ENCODE data around the gene DLGAP3. TPM values are rescaled to one million over a fixed set of nuclear protein-coding genes. Genes with fewer than 3 reads are reported as not detected.

DLGAP3 gene, protein sequence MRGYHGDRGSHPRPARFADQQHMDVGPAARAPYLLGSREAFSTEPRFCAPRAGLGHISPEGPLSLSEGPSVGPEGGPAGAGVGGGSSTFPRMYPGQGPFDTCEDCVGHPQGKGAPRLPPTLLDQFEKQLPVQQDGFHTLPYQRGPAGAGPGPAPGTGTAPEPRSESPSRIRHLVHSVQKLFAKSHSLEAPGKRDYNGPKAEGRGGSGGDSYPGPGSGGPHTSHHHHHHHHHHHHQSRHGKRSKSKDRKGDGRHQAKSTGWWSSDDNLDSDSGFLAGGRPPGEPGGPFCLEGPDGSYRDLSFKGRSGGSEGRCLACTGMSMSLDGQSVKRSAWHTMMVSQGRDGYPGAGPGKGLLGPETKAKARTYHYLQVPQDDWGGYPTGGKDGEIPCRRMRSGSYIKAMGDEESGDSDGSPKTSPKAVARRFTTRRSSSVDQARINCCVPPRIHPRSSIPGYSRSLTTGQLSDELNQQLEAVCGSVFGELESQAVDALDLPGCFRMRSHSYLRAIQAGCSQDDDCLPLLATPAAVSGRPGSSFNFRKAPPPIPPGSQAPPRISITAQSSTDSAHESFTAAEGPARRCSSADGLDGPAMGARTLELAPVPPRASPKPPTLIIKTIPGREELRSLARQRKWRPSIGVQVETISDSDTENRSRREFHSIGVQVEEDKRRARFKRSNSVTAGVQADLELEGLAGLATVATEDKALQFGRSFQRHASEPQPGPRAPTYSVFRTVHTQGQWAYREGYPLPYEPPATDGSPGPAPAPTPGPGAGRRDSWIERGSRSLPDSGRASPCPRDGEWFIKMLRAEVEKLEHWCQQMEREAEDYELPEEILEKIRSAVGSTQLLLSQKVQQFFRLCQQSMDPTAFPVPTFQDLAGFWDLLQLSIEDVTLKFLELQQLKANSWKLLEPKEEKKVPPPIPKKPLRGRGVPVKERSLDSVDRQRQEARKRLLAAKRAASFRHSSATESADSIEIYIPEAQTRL
- total RNA-seq: under 1 TPM; 0.08 to 0.21 (median 0.14) TPM
- 0.05 TPM for polyA plus RNA-seq
- long read RNA-seq, donor 1: 0 reads
- long read RNA-seq, donor 2: 0 reads
- long read RNA-seq, donor 3, partial matches to known transcripts: 0 of 1 reads
- long read RNA-seq, donor 3, other reads (novel, unspliced or antisense): 1 of 1 reads
- long read RNA-seq, donor 4: 0 reads

DNA sequence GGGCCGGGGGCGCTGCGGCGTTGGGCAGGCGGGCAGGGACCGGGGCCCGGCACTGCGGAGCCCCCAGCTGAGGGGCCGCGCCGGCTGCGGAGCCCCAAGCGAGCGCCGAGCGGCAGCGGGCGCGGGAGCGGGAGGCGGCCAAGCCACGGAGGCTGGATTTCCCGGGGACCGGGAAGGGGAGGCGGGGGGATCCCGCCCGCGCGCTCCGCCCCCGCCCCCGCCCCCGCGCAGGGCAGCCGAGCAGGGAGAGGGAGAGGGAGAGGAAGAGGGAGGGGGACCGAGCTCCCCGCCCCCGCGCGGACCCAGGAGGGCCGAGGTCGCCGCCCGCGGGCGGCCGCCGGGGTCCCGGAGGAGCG is at the start of gene DLGAP3:
Gene DLGAP3 (minus strand): TSS at position 154 of the 356 bp plus-strand sequence. CDS start 24,267 bp downstream, outside the sequence.
- under 1% methylated on average over 50 of the region's 50 CpGs for WGBS
- Histone ChIP-seq H3K4me3 (ENCODE audit: low read length) (peak within 1 kb of the TSS; percentile 72), H3K9me3 (ENCODE audit: control insufficient read depth, low read length) (peaks cover 2% of the 10 kb centered on the region), H3K27ac (ENCODE audit: low read length) (no peak within 1 kb of the TSS), H3K27me3 (ENCODE audit: control insufficient read depth, insufficient read depth) (no peaks in the 10 kb centered on the region), H3K4me1 (ENCODE audit: control insufficient read depth, insufficient read depth, low read length) (peaks cover 3% of the 10 kb centered on the region)
- intact Hi-C loops (cut with DNase I): no loop called here
- ATAC-seq (peak in 1 of 2 donors; percentile 23), DNase-seq (no peak)

DNA sequence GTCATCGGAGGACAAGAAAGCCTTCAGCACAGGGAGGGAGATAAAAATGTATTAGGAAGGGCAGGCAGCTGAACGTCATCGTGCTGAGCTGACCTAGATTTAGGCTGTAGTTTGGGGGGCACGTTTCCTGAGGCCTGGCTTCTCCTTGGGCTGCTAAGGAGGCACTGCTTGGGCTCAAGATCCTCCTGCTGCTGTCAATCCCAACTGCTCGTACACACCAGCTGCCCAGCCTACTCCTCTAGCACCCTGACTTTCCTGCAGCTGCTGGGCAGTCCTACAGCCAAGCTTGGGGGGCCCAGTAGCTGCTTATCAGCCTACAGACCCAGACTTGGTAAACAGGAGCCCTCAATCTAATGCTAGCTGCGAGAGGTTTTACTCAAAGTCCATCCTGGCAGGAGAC is 49.5 kb upstream of the DLGAP3 start:
- H3K4me3 ChIP-seq (ENCODE audit: low read length): no peak overlapping the region
- no peaks in the 10 kb centered on the region for H3K27me3 ChIP-seq (ENCODE audit: control insufficient read depth, insufficient read depth)
- ATAC-seq: no peak
- WGBS: 55% methylated on average over 6 of the region's 6 CpGs
- peaks cover 3% of the 10 kb centered on the region for H3K4me1 ChIP-seq (ENCODE audit: control insufficient read depth, insufficient read depth, low read length)
- H3K27ac ChIP-seq (ENCODE audit: low read length): no peak overlapping the region
- no peaks in the 10 kb centered on the region for H3K9me3 ChIP-seq (ENCODE audit: control insufficient read depth, low read length)
- intact Hi-C loops (cut with DNase I): no loop called here
- no peak for DNase-seq

DNA sequence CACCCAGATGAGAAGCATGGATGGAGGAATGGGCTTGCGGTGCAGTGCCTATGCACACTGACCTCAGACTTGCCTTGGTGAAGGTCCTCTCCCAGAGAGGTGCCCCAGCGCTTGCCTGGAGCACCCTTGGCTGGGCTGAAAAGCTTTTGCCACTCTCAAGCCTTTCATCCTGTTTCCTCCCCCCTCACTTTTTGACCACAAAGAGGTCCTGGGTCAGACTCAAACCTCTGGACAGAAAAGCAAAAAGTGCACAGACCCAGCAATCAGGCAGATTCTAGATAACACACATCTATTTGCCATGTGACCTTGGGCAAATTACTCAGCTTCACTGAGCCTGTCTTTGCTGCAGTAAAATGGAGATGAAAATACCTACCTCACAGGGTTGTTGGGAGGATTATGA is 48.4 kb upstream of the DLGAP3 start:
- 99% methylated on average over 2 of the region's 2 CpGs for WGBS
- ATAC-seq: peak in 1 of 2 donors; percentile 12
- intact Hi-C loops (cut with DNase I): no loop called here
- Histone ChIP-seq H3K4me1 (ENCODE audit: control insufficient read depth, insufficient read depth, low read length) (no peaks in the 10 kb centered on the region), H3K4me3 (ENCODE audit: low read length) (no peak overlapping the region), H3K27ac (ENCODE audit: low read length) (no peak overlapping the region), H3K27me3 (ENCODE audit: control insufficient read depth, insufficient read depth) (no peaks in the 10 kb centered on the region), H3K9me3 (ENCODE audit: control insufficient read depth, low read length) (no peaks in the 10 kb centered on the region)
- DNase-seq: no peak

DNA sequence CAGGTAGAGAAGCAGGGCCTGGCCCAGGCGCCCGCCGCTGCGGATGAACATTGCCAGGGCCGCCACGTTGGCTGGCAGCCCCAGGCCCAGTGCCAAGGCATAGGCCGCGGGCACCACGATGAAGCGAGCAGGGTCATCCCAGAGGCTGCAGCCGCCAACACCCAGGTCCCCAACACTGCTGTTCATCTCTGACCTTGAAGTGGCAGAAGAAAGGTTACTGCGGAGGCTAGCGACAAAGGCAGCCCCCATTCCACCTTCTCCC is 47.7 kb upstream of the DLGAP3 start:
- intact Hi-C loops (cut with DNase I): no loop called here
- ATAC-seq: peak in 1 of 2 donors; percentile 20
- 85% methylated on average over 13 of the region's 13 CpGs for WGBS

DNA sequence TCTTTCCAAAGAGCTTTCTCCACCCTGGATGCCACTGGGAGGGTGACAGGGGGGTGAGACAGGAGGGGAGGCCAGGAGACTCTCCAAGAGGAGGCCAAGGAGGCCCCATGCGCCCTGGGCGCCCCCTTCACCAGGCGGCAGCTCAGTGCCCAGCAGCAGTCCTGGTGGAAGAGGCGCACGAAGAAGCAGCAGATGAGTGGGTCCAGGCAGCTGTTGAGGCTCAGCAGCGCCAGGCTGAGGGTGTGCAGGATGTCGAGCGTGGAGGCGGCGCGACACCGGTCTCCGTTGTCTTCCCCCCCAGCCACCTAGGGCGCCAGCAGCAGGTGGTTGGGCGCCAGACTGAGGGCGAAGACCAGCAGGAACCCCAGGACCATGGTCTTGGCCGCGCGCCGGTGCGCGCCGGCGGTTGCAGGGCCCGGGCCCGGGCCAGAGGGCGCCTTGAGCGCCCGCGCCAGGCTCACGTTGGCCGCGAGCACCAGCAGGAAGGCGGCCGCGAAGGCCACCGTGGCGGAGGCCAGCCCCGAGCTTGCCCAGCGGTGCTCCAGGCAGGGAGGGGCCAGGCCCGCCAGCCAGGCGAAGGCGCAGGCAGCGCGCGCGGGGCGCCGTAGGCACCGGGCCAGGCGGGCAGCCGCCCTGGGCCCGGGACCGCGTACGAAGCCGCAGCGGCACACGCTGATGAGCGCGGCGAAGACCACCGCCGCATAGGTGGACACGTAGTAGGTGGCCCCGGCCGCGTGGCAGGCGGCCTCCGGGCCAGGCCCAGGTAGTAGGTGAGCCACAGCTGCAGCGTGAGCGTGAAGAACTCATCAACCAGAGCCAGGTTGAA is 47.1 kb upstream of the DLGAP3 start:
- Histone ChIP-seq H3K4me3 (ENCODE audit: low read length) (no peak overlapping the region), H3K27ac (ENCODE audit: low read length) (no peak overlapping the region), H3K4me1 (ENCODE audit: control insufficient read depth, insufficient read depth, low read length) (no peaks in the 10 kb centered on the region), H3K27me3 (ENCODE audit: control insufficient read depth, insufficient read depth) (no peaks in the 10 kb centered on the region), H3K9me3 (ENCODE audit: control insufficient read depth, low read length) (no peaks in the 10 kb centered on the region)
- intact Hi-C loops (cut with DNase I): no loop called here
- DNase-seq: peak in 1 of 3 donors; percentile 55
- 54% methylated on average over 72 of the region's 72 CpGs for WGBS
- peak; percentile 23 to 29 for ATAC-seq

More for the DNA sequence above, 47.7 kb upstream of the DLGAP3 start:
- H3K9me3 ChIP-seq (ENCODE audit: control insufficient read depth, low read length): no peaks in the 10 kb centered on the region
- no peaks in the 10 kb centered on the region for H3K4me1 ChIP-seq (ENCODE audit: control insufficient read depth, insufficient read depth, low read length)
- no peak overlapping the region for H3K4me3 ChIP-seq (ENCODE audit: low read length)
- no peak overlapping the region for H3K27ac ChIP-seq (ENCODE audit: low read length)
- peak in 1 of 3 donors; percentile 58 for DNase-seq
- no peaks in the 10 kb centered on the region for H3K27me3 ChIP-seq (ENCODE audit: control insufficient read depth, insufficient read depth)

DNA sequence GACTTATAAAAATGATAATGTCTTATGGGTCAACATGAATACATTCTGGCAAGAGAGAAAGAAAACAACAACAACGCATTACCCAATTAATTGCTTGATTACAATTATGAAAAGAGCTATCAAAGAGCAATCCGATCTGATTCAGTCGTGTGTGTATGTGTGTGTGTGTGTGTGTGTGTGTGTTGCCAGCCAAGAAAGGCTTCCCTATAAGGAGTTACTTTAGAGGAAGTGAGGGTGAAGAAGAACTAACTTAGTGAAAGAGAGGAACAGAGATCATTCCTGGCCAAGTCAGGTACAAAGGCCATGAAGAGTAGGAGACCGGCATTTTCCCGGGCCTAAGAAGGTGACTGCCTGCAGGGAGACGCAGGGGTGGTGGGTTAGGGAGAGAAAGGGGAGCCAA is 46.3 kb upstream of the DLGAP3 start:
- no peak for DNase-seq
- WGBS: 83% methylated on average over 6 of the region's 6 CpGs
- no peak overlapping the region for H3K4me3 ChIP-seq (ENCODE audit: low read length)
- intact Hi-C loops (cut with DNase I): no loop called here
- no peaks in the 10 kb centered on the region for H3K4me1 ChIP-seq (ENCODE audit: control insufficient read depth, insufficient read depth, low read length)
- H3K9me3 ChIP-seq (ENCODE audit: control insufficient read depth, low read length): no peaks in the 10 kb centered on the region
- no peak for ATAC-seq
- no peak overlapping the region for H3K27ac ChIP-seq (ENCODE audit: low read length)
- H3K27me3 ChIP-seq (ENCODE audit: control insufficient read depth, insufficient read depth): no peaks in the 10 kb centered on the region

DNA sequence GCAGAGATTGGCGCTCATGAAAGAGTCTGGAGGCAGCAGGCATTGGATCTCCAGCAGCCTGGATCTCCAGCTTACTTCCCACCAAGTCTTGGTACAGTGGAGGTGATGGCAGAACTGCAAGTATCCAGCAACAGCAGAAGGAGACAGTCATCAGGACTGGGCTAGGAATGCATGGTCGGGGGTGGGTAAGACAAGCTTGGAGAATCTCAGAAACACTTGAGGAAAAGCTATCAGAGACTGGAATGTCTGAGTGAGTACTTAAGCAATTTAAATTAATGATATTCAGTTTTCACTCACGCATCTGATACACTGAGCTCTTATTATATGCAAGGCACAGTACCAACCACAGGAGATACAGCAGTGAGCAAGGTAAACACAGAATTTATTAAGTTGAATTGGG is 45.9 kb upstream of the DLGAP3 start:
- ATAC-seq: no peak
- no peak overlapping the region for H3K27ac ChIP-seq (ENCODE audit: low read length)
- no peaks in the 10 kb centered on the region for H3K9me3 ChIP-seq (ENCODE audit: control insufficient read depth, low read length)
- WGBS: 80% methylated on average over 3 of the region's 3 CpGs
- no peak overlapping the region for H3K4me3 ChIP-seq (ENCODE audit: low read length)
- no peaks in the 10 kb centered on the region for H3K27me3 ChIP-seq (ENCODE audit: control insufficient read depth, insufficient read depth)
- DNase-seq: no peak
- H3K4me1 ChIP-seq (ENCODE audit: control insufficient read depth, insufficient read depth, low read length): no peaks in the 10 kb centered on the region
- intact Hi-C loops (cut with DNase I): no loop called here

DNA sequence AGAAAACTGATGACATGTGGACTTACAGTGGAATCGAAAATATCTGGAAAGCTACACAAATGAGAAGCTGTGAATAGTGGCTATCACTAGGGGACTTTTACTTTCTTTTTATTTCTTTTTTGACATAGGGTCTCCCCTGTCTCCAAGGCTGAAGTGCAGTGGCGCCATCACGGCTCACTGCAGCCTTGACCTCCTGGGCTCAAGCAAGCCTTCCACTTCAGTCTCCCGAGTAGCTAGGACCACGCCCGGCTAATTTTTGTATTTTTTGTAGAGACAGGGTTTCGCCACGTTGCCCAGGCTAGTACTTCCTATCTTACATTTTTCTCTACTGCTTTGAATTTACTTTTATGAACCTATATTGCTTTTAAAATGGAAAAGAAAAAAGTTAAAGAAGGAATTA is 45.2 kb upstream of the DLGAP3 start:
- no peak for ATAC-seq
- no peak for DNase-seq
- Histone ChIP-seq H3K4me3 (ENCODE audit: low read length) (no peak overlapping the region), H3K9me3 (ENCODE audit: control insufficient read depth, low read length) (no peaks in the 10 kb centered on the region), H3K4me1 (ENCODE audit: control insufficient read depth, insufficient read depth, low read length) (no peaks in the 10 kb centered on the region), H3K27me3 (ENCODE audit: control insufficient read depth, insufficient read depth) (no peaks in the 10 kb centered on the region), H3K27ac (ENCODE audit: low read length) (no peak overlapping the region)
- intact Hi-C loops (cut with DNase I): no loop called here
- 76% methylated on average over 8 of the region's 8 CpGs for WGBS

DNA sequence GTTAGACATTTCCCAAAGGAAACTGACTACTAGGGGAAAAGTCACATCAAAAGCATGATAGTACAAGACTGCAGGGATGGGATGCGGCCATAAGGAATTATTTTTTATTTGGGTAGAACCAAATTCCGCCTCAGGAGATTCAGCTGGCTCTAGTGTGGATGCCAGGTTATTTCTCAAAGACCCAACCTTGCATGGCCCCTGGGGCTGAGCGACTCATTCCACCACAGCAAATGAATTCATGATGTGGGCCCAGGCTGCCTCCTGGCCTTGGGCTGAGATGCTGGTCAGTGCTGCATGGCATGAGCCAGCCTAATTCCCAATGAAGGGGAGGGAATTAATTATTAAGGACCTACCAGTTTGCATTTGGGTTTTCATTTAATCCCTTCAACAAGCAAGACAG is 43.9 kb upstream of the DLGAP3 start:
- Histone ChIP-seq H3K27ac (ENCODE audit: low read length) (no peak overlapping the region), H3K4me3 (ENCODE audit: low read length) (no peak overlapping the region), H3K4me1 (ENCODE audit: control insufficient read depth, insufficient read depth, low read length) (no peaks in the 10 kb centered on the region), H3K27me3 (ENCODE audit: control insufficient read depth, insufficient read depth) (no peaks in the 10 kb centered on the region), H3K9me3 (ENCODE audit: control insufficient read depth, low read length) (no peaks in the 10 kb centered on the region)
- no peak for ATAC-seq
- intact Hi-C loops (cut with DNase I): no loop called here
- 90% methylated on average over 3 of the region's 3 CpGs for WGBS
- no peak for DNase-seq

DNA sequence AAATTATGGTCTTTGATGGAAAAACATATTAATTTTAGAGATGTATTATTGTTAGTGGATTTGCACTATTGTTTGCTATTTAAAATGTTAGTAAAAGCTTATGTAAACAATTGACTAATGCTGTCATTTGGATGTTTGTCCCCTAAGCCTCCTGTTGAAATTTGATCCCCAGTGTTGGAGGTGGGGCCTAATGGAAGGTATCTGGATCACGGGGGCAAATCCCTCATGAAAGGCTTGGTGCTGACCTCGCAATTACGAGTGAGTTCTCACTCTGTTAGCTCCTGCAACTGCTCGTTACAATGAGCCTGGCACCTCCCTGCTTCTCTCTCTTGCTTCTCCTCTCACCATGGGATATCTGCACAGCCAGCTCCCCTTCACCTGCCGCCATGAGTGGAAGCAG is 41.4 kb upstream of the DLGAP3 start:
- H3K4me1 ChIP-seq (ENCODE audit: control insufficient read depth, insufficient read depth, low read length): no peaks in the 10 kb centered on the region
- H3K27ac ChIP-seq (ENCODE audit: low read length): no peak overlapping the region
- 24% methylated on average over 5 of the region's 5 CpGs for WGBS
- intact Hi-C loops (cut with DNase I): no loop called here
- H3K4me3 ChIP-seq (ENCODE audit: low read length): no peak overlapping the region
- ATAC-seq: no peak
- no peaks in the 10 kb centered on the region for H3K27me3 ChIP-seq (ENCODE audit: control insufficient read depth, insufficient read depth)
- no peak for DNase-seq
- no peaks in the 10 kb centered on the region for H3K9me3 ChIP-seq (ENCODE audit: control insufficient read depth, low read length)
